CD14-positive monocyte (primary cell): Measurements from ENCODE around the gene GRXCR2. TPM values are rescaled to one million over a fixed set of nuclear protein-coding genes. Genes with fewer than 3 reads are reported as not detected.

Experiments
- DNase-seq, 3 donors: peaks; one replicate each; pipeline ENCODE4 v3.0.0-alpha.2; 2011 to 2022
- H2AFZ ChIP-seq: 2 replicates; pipeline ENCODE4 v1.6.0; 2012; ENCODE audit warnings: mild to moderate bottlenecking, low read depth, low read length, inconsistent platforms; ENCODE audit not compliant: insufficient read depth, poor library complexity, severe bottlenecking
- H3K27ac ChIP-seq, 2 donors: 1 replicate in 1 of 2; 2 replicates in 1 of 2; pipeline ENCODE4 v1.5.1; 2012 to 2013; ENCODE audit warnings: low read length in 2 of 2, control low read depth in 1 of 2, inconsistent platforms in 1 of 2, low read depth in 1 of 2, mild to moderate bottlenecking in 1 of 2
- H3K27me3 ChIP-seq, 2 donors: one replicate each; pipeline versions ENCODE4 v1.6.0 to v1.6.1; 2011 to 2013; ENCODE audit warnings: low read length in 2 of 2; ENCODE audit not compliant: control insufficient read depth in 2 of 2, insufficient read depth in 2 of 2
- H3K36me3 ChIP-seq, 2 donors: replicated peaks in 1 of 2; 1 replicate in 1 of 2; 2 replicates in 1 of 2; pipeline versions ENCODE4 v1.5.1 to v1.6.1; 2012 to 2013; ENCODE audit warnings: low read length in 2 of 2, control low read depth in 1 of 2, inconsistent platforms in 1 of 2, mild to moderate bottlenecking in 1 of 2; ENCODE audit not compliant: insufficient read depth in 2 of 2, control insufficient read depth in 1 of 2
- H3K4me1 ChIP-seq, 2 donors: 1 replicate in 1 of 2; 2 replicates in 1 of 2; pipeline versions ENCODE4 v1.5.1 to v1.6.1; 2012 to 2013; ENCODE audit warnings: low read length in 2 of 2, control low read depth in 1 of 2, inconsistent platforms in 1 of 2, mild to moderate bottlenecking in 1 of 2, moderate library complexity in 1 of 2; ENCODE audit not compliant: insufficient read depth in 2 of 2, control insufficient read depth in 1 of 2
- H3K4me2 ChIP-seq: replicated peaks from 2 replicates; pipeline ENCODE3; 2012; ENCODE audit warnings: low read length, moderate library complexity, mild to moderate bottlenecking; ENCODE audit not compliant: poor library complexity, severe bottlenecking; ENCODE audit errors: extremely low read depth
- H3K4me3 ChIP-seq, 3 experiments: fragments of 200-600 bp in 1 of 3; sonication (generic) in 1 of 3; replicated peaks in 1 of 3; 1 replicate in 2 of 3; 2 replicates in 1 of 3; pipeline ENCODE4 v1.5.1; 2011 to 2013; ENCODE audit warnings: low read length in 3 of 3, mild to moderate bottlenecking in 3 of 3, control low read depth in 2 of 3, low read depth in 2 of 3, inconsistent platforms in 1 of 3, moderate library complexity in 1 of 3
- H3K79me2 ChIP-seq: 2 replicates; pipeline ENCODE4 v1.6.0; 2012; ENCODE audit warnings: mild to moderate bottlenecking, control low read depth, inconsistent platforms, low read length, moderate library complexity; ENCODE audit not compliant: insufficient read depth
- H3K9ac ChIP-seq: 2 replicates; pipeline ENCODE4 v1.6.0; 2017; ENCODE audit warnings: low read length, mild to moderate bottlenecking; ENCODE audit not compliant: insufficient read depth, poor library complexity, severe bottlenecking
- H3K9me3 ChIP-seq, 2 donors: replicated peaks in 1 of 2; 1 replicate in 1 of 2; 2 replicates in 1 of 2; pipeline versions ENCODE4 v1.5.1 to v1.6.1; 2012 to 2013; ENCODE audit warnings: low read length in 2 of 2, control low read depth in 1 of 2; ENCODE audit not compliant: control insufficient read depth in 1 of 2, insufficient read depth in 1 of 2
- H4K20me1 ChIP-seq: 2 replicates; pipeline ENCODE4 v1.6.0; 2012; ENCODE audit warnings: mild to moderate bottlenecking, low read length, control low read depth, moderate library complexity; ENCODE audit not compliant: insufficient read depth
- H3K27ac Mint-ChIP-seq, 7 donors: one replicate each; pipeline ENCODE4 v1.8.0; 2020; ENCODE audit warnings: mild to moderate bottlenecking in 7 of 7, mixed read lengths in 7 of 7, moderate library complexity in 6 of 7, inconsistent platforms in 2 of 7
- H3K27me3 Mint-ChIP-seq, 3 donors: one replicate each; pipeline ENCODE4 v1.8.0; 2021 to 2022; ENCODE audit warnings: low read depth in 3 of 3, mild to moderate bottlenecking in 3 of 3, mixed read lengths in 3 of 3, moderate library complexity in 3 of 3, inconsistent platforms in 1 of 3
- H3K36me3 Mint-ChIP-seq, 2 donors: one replicate each; pipeline ENCODE4 v1.8.0; 2020; ENCODE audit warnings: mixed read lengths in 2 of 2, inconsistent platforms in 1 of 2, mild to moderate bottlenecking in 1 of 2
- H3K4me1 Mint-ChIP-seq: one replicate; pipeline ENCODE4 v1.8.0; 2020; ENCODE audit warnings: mild to moderate bottlenecking, mixed read lengths
- H3K4me3 Mint-ChIP-seq, 2 donors: one replicate each; pipeline ENCODE4 v1.8.0; 2020; ENCODE audit warnings: mild to moderate bottlenecking in 2 of 2, mixed read lengths in 2 of 2, moderate library complexity in 1 of 2
- H3K9me3 Mint-ChIP-seq, 7 donors: one replicate each; pipeline ENCODE4 v1.8.0; 2020 to 2022; ENCODE audit warnings: mixed read lengths in 7 of 7, mild to moderate bottlenecking in 6 of 7, moderate library complexity in 6 of 7, inconsistent platforms in 2 of 7
- CTCF ChIP-seq: fragments of 200-600 bp; IDR thresholded peaks from one replicate; pipeline ENCODE4 v1.8.0; 2022; ENCODE audit warnings: antibody characterized with exemption, mild to moderate bottlenecking
- WGBS: methylation state at CpG from one replicate; pipeline ENCODE4 v1.1.5; 2013; ENCODE audit warnings: missing lambda C conversion rate; ENCODE audit not compliant: insufficient coverage; 5-methylcytosine and 5-hydroxymethylcytosine counted together
- intact Hi-C, 2 donors: fragments of 100-400 bp; cut with micrococcal nuclease; formaldehyde crosslinking; loops; one replicate each; pipeline versions ENCODE4 v1.15.0 to v1.15.1; 2023
- polyA plus RNA-seq, 3 donors: library from polyadenylated mRNA; depleted of rRNA in 1 of 3; unstranded in 2 of 3; stranded (reverse) in 1 of 3; fragments of 300-500 nt in 2 of 3; fragments of >200 nt in 1 of 3; fragmentation: Illumina TruSeq in 2 of 3; gene quantifications; 1 replicate in 2 of 3; 2 replicates in 1 of 3; pipeline ENCODE4 v1.2.3, GENCODE V29; 2012 to 2021

Gene GRXCR2
- polyA plus RNA-seq, 3 donors: not detected

GRCh38 chr5:145841299-145841698, 31.5 kb downstream of the GRXCR2 start:
- H3K9ac ChIP-seq: no peak overlapping the region
- no peaks in the 10 kb centered on the region for H3K36me3 ChIP-seq
- H4K20me1 ChIP-seq: no peaks in the 10 kb centered on the region
- no peak for TF ChIP-seq CTCF
- H3K4me1 Mint-ChIP-seq: no peaks in the 10 kb centered on the region
- no peak overlapping the region for H3K27ac Mint-ChIP-seq
- H3K79me2 ChIP-seq: no peaks in the 10 kb centered on the region
- H3K9me3 ChIP-seq: no peaks in the 10 kb centered on the region
- intact Hi-C loops: no loop called here
- no peak overlapping the region for H2AFZ ChIP-seq
- no peak overlapping the region for H3K4me2 ChIP-seq
- no peaks in the 10 kb centered on the region for H3K36me3 Mint-ChIP-seq
- no peaks in the 10 kb centered on the region for H3K27me3 ChIP-seq
- H3K4me1 ChIP-seq: no peaks in the 10 kb centered on the region
- no peak for DNase-seq
- H3K4me3 Mint-ChIP-seq: no peak overlapping the region
- no peak overlapping the region for H3K27ac ChIP-seq
- H3K9me3 Mint-ChIP-seq: peaks cover 0 to 2% (median 0%) of the 10 kb centered on the region in 7 donors
- no peak overlapping the region for H3K4me3 ChIP-seq
- peaks cover 0 to 6% (median 1%) of the 10 kb centered on the region in 3 donors for H3K27me3 Mint-ChIP-seq

- no peak for TF ChIP-seq CTCF
- no peak overlapping the region for H3K4me3 Mint-ChIP-seq
- H4K20me1 ChIP-seq: no peaks in the 10 kb centered on the region
- H3K27me3 Mint-ChIP-seq: peaks cover 1 to 8% (median 1%) of the 10 kb centered on the region in 3 donors
- intact Hi-C loops: no loop called here
- WGBS: 90% methylated on average over 2 of the region's 3 CpGs
- H3K27ac Mint-ChIP-seq: no peak overlapping the region
- H3K27me3 ChIP-seq: no peaks in the 10 kb centered on the region
- H3K36me3 Mint-ChIP-seq: no peaks in the 10 kb centered on the region
- no peak overlapping the region for H3K4me2 ChIP-seq
- H3K27ac ChIP-seq: no peak overlapping the region
- H3K79me2 ChIP-seq: no peaks in the 10 kb centered on the region
- peaks cover 6% of the 10 kb centered on the region for H3K4me1 Mint-ChIP-seq
- H2AFZ ChIP-seq: no peak overlapping the region
- H3K9me3 ChIP-seq: no peaks in the 10 kb centered on the region
- H3K36me3 ChIP-seq: no peaks in the 10 kb centered on the region
- peaks cover 5 to 6% of the 10 kb centered on the region in 2 donors for H3K4me1 ChIP-seq
- no peak overlapping the region for H3K4me3 ChIP-seq
- H3K9me3 Mint-ChIP-seq: peaks cover 0 to 2% (median 0%) of the 10 kb centered on the region in 7 donors
- H3K9ac ChIP-seq: no peak overlapping the region
- DNase-seq: no peak
These were observed 32.2 kb downstream of the GRXCR2 start for GRCh38 chr5:145840458-145841132.
